ENCODE measurements around the gene NDFIP1.

The NDFIP1 gene

DNA sequence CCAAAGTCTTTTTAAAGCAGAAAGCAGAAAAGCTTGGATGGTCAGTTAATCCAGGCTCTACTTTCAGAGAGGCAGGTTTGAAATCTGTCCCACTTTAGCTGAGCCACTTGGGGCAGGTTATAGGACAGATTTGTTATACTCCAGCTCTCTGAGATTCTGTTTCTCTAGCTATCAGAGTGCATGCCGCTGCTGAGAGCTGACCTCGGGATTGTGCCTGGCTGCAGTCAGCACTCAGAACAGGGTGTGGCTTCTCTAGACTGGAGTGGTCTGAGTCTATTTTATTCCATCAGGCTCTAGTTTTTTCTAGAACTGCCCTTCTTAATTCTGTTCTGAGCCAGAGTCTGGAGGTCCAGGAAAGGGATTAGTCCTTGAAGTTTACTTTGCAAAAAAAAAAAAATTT lies 67.7 kb downstream of the NDFIP1 start:
- H3K4me3 ChIP-seq (replicated peaks in 1 of 2; ENCODE audit: low read depth in 2 of 2, low read length in 2 of 2) = no peak overlapping the region
- DNase-seq (ENCODE audit: low read depth in 2 of 2) = no peak
- TF ChIP-seq, protein P1, sequence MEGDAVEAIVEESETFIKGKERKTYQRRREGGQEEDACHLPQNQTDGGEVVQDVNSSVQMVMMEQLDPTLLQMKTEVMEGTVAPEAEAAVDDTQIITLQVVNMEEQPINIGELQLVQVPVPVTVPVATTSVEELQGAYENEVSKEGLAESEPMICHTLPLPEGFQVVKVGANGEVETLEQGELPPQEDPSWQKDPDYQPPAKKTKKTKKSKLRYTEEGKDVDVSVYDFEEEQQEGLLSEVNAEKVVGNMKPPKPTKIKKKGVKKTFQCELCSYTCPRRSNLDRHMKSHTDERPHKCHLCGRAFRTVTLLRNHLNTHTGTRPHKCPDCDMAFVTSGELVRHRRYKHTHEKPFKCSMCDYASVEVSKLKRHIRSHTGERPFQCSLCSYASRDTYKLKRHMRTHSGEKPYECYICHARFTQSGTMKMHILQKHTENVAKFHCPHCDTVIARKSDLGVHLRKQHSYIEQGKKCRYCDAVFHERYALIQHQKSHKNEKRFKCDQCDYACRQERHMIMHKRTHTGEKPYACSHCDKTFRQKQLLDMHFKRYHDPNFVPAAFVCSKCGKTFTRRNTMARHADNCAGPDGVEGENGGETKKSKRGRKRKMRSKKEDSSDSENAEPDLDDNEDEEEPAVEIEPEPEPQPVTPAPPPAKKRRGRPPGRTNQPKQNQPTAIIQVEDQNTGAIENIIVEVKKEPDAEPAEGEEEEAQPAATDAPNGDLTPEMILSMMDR (IDR thresholded peaks at IDR 0.05; ENCODE audit: low read depth, low read length) = no peak

DNA sequence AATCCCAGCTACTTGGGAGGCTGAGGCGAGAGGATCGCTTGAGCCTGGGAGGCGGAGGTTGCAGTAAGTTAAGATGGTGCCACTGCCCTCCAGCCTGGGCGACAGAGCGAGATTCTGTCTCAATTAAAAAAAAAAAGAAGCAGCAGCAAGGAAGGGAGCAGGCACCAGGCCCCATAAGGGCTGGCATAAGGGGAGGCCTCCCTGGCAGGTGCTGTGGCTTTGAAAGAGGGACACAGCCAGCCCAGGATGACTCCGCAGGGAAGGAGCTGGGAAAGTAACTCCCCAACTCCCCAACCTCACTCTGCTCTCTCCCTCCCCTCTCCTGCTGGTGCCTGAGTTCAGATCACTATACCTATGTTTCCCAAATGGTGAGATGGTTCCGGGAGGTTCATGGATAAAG lies 70.1 kb downstream of the NDFIP1 start:
- TF ChIP-seq, protein P1 (IDR thresholded peaks at IDR 0.05; ENCODE audit: low read depth, low read length) = no peak
- DNase-seq (ENCODE audit: low read depth in 2 of 2) = no peak
- H3K4me3 ChIP-seq (replicated peaks in 1 of 2; ENCODE audit: low read depth in 2 of 2, low read length in 2 of 2) = no peak overlapping the region

DNA sequence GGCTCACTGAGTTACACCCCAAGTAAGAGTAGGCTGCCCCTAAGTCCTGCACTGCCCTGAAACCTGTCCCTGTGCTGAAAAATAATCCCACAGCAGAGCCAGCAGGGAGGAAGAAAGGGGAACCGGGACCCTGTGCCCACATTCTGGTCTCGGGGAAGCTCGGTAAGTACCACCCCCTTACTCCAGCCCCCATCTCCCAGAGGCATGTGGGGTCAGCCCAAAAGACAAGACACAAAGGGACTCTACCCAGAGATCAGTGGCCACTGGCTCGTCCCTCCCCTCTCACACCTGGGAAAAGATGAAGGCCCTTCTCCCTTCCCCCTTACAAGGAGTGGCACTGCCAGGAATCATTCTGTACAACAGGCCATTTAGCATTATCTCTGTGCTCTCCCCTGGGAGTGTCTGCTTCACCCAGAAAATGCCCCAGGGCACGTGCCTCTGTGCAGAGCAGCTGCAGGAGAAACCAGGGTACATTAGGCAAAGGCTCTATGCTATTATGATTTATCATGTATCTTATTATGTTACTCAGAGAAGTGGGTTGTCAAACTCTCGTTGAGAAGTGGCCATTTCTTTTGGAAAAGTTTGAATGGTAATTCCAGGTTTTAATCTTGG lies 71.3 kb downstream of the NDFIP1 start:
- H3K4me3 ChIP-seq (replicated peaks in 1 of 2; ENCODE audit: low read depth in 2 of 2, low read length in 2 of 2) = no peak overlapping the region
- no peak for DNase-seq (ENCODE audit: low read depth in 2 of 2)
- TF ChIP-seq, protein P1 (IDR thresholded peaks at IDR 0.05; ENCODE audit: low read depth, low read length) = no peak

DNA sequence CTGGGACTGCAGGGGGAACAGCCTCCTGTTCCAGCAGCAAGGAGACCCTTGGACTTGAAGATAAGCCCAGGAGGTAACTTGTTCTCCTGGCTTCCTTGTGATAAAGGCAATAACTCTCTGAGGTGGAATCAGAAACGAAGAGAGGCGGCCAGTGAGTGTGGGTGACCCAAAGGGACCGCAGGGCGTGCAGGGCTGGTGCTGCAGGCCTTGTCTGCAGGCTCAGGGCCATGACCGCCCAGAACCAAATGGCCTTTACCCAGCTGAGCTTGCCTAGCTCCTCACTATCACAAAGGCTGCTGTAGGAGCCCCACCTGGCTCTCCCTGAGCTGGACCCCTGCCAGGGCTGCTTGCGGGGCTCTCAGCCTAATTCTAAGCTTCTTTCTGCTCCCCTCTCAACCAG lies 72.5 kb downstream of the NDFIP1 start:
- H3K4me3 ChIP-seq (replicated peaks in 1 of 2; ENCODE audit: low read depth in 2 of 2, low read length in 2 of 2) = no peak overlapping the region
- TF ChIP-seq, protein P1 (IDR thresholded peaks at IDR 0.05; ENCODE audit: low read depth, low read length) = no peak
- DNase-seq (ENCODE audit: low read depth in 2 of 2) = no peak

DNA sequence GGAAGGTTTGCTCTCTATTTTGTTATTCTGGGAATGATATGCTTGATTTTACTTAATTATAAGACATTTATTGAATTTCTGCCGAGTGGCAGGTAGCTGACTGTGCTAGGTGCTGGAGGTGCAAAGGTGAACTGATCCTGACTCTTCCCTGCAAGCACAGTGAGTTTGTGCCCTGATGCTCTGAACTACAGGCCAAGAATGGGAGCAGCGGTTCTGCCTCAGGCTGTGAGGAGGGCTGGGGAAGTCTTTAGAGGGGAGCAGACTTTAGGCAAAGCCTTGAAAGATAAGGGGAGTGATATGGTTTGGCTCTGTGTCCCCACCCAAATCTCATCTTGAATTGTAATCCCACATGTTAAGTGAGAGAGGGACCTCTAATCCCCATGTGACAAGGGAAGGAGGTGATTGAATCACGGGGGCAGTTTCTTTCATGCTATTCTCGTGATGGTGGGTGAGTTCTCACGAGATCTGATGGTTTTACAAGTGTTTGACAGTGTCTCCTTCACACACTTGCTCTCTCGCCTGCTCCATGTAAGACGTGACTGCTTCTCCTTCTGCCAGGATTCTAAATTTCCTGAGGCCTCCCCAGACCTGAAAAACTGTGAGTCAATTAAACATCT lies 73.1 kb downstream of the NDFIP1 start:
- TF ChIP-seq, protein P1 (IDR thresholded peaks at IDR 0.05; ENCODE audit: low read depth, low read length) = no peak
- DNase-seq (ENCODE audit: low read depth in 2 of 2) = no peak
- H3K4me3 ChIP-seq (replicated peaks in 1 of 2; ENCODE audit: low read depth in 2 of 2, low read length in 2 of 2) = no peak overlapping the region

DNA sequence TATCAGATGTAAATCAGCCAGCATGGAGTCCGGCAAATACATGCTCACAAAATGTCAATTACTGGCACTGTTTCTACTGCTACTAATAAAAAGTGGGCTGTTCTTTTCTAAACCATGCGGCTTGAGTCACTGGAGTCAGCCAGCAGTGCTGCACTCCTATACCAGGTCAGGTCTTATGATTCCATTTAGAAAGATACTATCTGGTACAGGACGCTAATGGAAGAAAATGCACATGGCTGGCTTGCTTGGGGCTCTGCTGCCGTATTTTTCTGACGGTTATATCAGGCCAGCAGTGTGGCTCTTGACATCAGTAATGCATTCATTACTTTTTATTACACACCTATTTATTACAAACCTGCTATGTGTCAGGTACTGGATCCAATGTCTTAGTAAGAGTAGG lies 74.3 kb downstream of the NDFIP1 start:
- no peak for DNase-seq (ENCODE audit: low read depth in 2 of 2)
- TF ChIP-seq, protein P1 (IDR thresholded peaks at IDR 0.05; ENCODE audit: low read depth, low read length) = no peak

DNA sequence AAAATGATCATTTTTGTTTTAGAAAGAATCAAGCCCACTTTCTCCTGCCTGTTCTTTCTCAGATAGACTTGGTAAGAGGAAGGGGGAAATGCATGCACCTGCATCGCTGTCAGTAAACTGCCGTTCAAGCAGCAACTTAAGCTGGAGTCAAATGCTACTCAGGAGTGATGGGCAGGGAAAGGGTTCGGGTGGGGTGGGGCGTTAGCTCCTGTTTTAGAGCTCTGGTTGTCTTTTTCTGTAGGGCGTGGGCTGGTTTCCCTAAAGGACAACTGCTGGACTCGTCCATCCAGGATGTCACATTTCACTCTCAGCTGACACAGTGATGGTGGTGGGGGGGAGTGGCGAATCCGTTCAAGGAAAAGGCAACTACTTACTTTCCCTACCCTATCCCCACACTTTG lies 75.0 kb downstream of the NDFIP1 start:
- H3K4me3 ChIP-seq (replicated peaks in 1 of 2; ENCODE audit: low read depth in 2 of 2, low read length in 2 of 2) = no peak overlapping the region
- DNase-seq (ENCODE audit: low read depth in 2 of 2) = no peak
- TF ChIP-seq, protein P1 (IDR thresholded peaks at IDR 0.05; ENCODE audit: low read depth, low read length) = no peak

More for the DNA sequence above, 74.3 kb downstream of the NDFIP1 start:
- H3K4me3 ChIP-seq (replicated peaks in 1 of 2; ENCODE audit: low read depth in 2 of 2, low read length in 2 of 2) = no peak overlapping the region
